Activated CD8-positive, alpha-beta memory T cell treated with anti-CD3 and anti-CD28 coated beads, Interleukin-2, amount 50 U/mL, for 48 hours (primary cell): ENCODE results near the gene SCAMP5.

Experiments used
- DNase-seq: peaks from one replicate; pipeline ENCODE4 v3.0.0-alpha.2; 2020

SCAMP5 gene, protein sequence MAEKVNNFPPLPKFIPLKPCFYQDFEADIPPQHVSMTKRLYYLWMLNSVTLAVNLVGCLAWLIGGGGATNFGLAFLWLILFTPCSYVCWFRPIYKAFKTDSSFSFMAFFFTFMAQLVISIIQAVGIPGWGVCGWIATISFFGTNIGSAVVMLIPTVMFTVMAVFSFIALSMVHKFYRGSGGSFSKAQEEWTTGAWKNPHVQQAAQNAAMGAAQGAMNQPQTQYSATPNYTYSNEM

DNA sequence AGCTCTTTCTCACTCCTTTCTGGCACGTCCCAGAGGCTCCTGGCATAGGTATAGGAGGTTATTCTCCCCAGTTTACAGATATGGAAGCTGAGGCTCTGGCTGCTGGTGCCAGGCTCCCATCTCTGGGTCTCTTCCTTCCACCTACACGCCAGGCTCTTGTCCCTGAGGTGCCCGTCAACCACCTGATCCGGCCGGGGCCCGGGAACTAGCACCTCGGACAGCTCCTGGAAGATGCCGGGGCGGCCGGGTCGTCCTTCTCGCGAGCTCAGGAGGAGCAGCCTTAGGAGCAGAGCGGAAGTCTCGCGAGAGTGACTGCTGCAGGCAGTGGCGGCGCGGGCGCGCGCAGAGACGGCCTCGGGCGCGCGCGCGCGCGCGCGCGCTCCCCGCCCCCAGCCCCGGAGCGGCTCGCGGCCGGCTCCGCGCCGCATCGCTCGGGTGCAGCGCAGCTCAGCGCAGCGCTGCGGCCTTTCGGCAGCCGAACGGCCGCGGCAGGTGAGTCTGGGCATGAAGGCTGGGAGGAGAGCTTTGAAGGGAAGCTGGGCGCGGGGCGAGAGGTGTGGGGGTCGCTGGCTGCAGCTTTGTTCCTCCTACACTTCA, at the start of gene SCAMP5:
Gene SCAMP5 (plus strand): TSS at position 382 of the 597 bp plus-strand sequence. CDS start 16,277 bp downstream, outside the sequence.
- DNase-seq, result peak; percentile 99

DNA sequence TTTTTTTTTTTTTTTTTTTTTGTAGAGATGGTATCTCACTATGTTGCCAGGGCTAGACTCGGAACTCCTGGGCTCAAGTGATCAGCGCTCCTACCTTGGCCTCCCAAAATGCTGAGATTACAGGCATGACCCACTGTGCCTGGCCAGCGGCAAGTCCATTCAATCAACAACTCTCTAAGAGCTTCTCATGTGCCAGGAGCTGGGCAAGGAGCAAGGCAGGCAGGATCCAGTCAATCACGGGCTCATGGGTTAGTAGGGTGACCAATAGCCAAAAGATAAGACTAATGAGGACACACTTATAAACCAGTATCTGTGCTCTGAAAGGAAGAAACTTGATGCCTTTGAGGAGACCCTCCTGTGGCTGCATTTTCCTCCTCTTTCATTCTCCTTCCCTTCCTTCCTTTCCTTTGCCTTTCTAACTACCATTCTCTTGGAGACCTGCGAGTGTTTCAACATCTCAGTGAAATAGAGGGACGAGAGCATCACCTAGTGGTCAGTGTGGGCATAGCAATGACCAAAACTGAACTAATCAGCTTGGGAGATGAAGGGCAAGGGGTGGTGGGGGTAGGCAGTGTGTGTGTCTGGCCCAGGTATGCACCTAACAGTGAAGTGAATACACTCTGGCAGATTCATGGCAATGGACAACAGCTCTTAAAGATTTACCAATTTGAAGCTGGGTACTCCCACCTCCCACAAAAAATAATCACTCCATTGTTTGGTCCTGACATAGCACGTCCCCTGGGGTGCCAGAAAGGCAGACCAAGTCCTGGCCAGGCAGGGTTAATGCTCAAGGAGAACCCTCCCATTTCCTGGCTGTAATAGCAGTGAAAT, 45.1 kb upstream of the SCAMP5 start:
- DNase-seq, result peak; percentile 89

DNA sequence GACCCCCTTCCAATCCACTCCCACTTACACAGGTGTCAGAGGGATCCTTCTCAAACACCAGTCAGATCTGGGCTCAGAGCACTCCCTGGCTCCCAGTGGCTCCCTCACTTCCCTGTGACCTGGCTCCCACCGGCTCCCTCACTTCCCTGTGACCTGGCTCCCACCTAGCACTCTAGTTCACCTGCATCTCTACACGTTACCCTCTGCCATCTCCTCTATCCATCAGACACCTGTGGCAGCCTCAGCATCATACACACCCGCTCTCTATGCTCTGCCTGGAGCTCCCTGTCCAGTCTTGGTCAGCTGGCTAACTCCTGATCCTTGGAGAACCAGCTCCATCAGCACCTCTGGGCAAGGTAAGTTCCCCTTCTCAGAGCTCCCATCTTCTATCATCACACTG, 44.4 kb upstream of the SCAMP5 start:
- no peak for DNase-seq

DNA sequence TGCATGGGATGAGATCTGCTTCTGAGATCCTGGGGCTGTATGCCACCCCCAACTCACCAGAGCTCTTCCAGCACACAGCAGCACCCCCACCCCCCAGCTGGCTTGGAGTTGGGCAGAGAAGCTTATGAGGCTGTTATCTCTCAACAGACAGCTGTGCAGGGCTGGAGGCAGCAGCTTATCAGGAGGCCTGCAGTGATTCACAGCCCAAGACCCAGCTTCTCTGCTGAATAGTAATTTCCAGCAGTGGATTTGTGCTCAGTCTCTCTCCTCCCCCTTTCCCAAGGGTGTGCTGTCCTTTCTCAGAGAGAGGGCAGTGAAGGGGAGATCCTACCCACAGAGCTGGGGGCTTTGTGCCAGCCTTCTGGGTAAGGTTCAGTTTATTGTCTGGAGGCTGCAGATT, 40.8 kb upstream of the SCAMP5 start:
- DNase-seq, result no peak

DNA sequence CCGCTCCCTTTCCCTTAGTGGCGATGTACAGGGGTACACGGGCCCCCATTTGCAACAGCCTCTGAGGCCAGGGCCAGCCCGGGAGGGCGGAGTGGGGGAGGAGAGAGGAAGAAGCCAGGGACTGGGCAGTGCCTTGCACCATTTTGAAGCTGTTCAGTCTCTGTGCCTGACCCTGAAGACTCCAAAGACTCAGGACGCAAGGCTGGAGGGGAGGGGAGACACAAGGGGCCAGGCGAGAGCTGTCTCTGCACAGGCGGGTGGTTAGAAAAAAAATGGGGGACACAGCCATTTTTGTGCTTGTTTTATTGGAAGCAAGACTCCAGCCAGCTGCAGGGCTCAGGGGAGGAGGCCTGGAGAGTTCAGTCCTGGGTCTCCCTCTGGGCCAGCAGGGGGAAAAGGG, 40.3 kb upstream of the SCAMP5 start:
- no peak for DNase-seq

DNA sequence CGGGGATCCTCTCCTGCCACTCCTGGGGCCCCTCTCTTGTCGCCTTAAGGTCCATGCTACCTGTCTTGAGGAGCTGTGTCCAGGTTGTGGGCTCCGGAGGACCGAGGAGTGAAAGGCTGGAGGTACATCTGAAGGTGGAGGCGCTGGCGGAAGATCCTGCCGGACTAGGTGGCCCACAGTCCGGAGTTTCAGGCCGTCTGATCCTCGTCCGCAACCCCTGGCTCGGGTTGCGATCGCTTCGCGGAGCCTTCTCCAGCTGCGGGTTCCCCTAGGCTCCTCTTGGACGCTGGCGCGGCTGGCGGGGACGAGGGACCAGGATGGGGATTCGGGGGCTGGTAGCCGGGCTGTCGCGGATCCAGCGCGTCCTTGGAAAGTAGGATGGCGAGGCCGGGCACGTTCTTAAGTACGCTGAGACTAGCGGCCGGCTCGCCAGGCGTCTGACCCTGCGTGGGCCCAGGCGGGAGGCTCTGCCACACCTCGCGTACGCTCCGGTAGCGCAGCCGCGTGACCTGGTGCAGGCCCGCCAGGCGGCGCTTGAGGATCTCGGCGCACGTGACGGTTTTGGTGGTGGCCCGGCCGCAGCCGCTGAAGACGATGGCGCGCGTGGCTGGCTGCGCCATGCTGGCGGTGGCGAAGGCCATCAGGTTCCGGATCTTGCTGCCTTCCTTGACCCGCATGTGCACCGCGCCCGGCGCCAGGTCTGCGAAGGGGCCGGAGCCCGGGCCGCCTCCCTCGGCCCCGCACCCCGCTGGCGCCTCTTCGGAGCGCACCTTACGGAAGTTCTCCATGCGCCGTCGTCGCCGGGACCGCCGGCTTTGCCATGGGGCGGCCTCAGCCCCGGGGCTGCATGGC, 39.3 kb upstream of the SCAMP5 start:
- peak; percentile 85 for DNase-seq

DNA sequence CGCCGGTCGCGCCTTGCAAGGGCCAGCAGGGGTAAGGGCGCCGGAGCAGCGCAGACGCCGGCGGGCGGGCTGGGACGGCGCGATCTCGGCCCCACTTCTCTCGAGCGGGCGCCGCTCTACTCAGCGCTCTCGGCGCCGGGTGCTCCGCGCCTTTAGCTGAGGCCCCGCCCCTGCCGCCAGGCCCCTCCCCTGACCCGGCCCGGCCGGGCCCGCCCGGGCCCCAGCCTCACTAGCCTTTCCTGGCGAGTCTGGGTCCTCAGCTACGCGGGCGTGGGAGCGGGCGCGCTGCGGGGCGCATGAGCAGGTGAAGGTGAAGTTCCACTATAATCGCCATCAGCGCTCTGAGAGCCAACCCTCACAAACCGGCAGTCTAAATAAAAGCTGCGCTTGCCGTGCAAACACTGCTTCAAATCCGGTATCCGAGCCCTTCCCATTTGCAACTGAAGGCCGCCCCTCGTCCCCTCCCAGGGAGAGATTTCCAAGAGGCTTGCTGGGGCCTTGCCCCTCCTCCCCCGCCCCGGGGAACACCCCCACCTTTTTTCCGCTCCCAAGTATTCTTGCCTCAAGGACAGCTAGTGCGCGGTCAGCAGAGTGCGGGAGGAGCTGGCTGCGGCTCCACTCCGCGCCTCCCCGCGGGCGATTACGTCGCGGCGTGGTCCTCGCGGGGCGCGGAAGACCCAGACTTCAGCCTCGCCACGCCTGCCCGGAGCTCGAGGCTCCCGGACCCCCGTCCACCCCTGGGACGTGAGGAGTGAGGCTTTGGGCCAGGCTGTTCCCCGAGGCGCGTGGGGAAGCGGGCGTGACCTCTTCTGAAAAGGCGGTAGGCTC, 38.5 kb upstream of the SCAMP5 start, which contains the start of gene RPP25:
Gene RPP25 (minus strand): TSS at position 125 of the 828 bp plus-strand sequence. CDS start 189 bp downstream, outside the sequence.
- peak; percentile 88 for DNase-seq

DNA sequence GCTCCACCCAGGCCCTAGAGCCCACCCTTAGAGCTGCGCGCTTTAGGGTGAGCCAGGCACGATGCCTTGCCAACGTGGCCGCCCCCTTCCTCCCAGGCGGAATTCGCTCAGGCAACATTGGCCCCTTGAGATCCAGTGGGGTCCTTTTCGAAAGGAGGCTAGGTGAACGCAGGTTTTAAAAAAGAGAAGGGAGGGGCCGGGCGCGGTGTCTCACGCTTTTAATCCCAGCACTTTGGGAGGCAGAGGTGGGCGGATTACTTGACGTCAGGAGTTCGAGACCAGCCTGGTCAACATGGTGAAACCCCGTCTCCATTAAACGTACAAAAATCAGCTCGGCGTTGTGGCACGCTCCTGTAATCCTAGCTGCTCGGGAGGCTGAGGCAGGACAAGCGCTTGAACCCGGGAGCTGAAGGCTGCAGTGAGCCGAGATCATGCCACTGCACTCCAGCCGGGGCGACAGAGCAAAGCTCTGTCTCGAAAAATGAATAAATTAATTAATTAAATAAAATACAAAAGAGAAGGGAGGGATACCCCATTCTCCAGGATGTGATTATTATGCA, 37.8 kb upstream of the SCAMP5 start:
- peak; percentile 71 for DNase-seq

DNA sequence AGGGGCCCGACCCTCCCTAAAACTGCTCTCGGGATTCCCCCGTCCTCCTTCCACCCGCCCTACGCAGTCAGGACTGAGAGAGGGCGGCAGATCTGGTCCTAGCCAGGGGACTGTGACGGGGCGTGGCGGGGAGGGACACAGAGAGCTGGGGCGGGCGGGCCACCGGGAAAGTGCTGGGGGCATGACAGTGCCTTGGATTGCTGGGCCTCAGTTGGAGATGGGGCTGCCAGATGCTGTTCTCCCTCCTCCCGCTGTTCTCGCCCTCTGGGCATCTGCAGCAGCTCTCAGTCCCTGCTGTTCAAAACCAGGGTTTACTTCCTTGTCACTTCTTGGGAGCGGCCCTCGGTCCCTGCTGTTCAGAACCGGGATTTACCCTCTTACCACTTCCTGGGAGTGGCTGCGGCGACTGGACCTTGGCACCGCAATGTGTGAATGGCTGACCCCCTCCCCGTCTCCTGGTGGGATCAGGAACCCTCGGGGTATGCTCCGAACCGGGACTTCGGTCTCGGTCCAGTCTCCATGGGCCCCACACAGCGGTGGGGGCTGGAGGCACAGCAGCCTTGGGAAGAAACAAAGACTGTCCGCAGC, 36.9 kb upstream of the SCAMP5 start:
- peak; percentile 59 for DNase-seq

DNA sequence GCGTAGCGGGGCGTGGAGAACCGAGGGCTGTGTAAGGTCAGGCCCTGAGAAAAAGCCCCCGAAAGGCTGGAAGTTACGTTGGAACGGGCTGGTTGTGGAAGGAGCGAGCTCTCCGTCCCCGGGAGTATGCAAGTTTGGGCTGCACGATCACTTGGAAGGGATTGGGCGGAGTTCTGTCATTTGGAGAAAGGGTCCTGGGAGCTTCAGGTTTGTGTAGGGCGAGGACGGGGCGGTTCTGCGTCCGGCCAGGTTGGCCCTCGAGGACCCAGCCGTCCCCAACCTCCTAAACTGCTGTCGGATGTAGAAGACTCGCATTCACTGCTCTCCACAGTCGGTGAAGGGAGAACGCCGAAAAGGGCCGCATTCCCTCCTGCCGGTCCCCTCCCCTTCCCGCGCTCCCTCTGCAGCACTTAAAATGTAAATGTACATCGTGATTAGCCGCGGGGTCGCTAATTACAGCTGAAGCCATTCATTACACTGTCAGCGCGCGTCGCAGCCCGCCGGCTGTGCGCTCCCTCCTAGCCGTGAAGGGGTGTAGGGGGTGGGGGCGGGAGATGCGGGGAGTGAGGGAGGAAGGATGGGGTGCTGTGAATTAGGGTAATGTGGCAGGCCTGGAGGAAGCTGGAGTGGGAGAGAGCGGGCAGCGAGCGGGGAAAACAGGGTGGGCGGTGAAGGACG, 36.3 kb upstream of the SCAMP5 start:
- DNase-seq, result no peak

DNA sequence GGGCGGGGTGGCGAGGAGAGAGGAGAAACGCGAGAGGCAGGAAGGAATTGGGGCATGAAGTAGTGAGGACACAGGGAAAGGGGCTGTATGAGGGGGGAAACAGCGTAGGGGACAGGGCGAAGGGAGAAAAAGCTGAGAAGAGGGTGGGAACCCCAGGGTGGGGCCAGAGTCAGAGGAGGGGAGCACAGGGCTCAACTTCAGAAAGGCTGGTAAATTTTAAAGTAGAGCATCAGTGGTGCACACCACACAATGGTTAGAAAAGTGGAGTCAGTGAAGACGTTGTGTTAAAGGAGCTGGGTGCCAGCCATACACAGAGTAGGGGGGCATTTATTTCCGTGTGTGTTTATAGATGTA, 35.8 kb upstream of the SCAMP5 start:
- no peak for DNase-seq

DNA sequence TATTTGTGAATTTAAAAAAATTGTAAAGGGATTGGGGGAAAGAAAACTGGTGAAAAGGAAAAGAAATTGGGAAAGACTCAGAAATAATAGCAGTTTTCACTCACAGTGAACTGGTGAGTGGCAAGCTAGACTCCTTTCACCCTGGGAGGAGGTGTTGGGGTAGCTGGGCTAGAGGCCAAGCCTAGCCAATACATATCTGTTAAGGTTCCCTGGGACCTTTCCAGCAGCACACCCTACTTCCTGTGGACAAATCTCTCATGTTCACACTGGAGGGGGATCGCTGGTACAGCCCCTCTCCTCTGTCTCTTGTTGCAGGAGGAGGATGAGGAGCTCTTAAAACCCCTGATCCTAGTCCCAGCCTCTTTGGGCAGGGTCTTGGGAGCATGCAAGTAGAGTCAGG, 35.1 kb upstream of the SCAMP5 start:
- DNase-seq, result no peak

DNA sequence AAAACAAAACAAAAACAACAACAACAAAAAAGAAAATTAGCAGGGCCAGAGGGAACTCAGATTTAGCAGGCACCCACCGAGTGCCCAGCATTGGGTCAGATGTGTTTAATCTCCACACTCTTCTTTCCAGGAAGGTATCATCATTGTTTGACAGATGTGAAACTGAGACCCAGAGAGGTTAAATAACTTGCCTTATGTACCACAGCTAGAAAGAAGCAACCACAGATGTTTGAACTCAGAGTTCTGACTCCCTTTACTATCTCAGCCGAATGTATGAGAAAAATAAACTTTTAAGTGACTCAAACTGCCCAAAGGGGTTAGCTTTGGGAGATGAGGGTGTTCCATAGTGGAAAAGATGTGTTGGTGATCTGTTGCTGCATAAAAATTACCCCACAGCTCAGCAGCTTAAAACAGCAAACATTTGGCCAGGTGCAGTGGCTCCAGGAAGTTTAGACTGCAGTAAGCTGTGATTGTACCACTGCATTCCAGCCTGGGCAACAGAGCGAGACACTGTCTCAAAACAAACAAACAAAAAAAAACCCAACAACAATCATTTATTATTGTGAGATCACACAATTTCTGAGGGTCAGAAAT, 34.3 kb upstream of the SCAMP5 start:
- no peak for DNase-seq

DNA sequence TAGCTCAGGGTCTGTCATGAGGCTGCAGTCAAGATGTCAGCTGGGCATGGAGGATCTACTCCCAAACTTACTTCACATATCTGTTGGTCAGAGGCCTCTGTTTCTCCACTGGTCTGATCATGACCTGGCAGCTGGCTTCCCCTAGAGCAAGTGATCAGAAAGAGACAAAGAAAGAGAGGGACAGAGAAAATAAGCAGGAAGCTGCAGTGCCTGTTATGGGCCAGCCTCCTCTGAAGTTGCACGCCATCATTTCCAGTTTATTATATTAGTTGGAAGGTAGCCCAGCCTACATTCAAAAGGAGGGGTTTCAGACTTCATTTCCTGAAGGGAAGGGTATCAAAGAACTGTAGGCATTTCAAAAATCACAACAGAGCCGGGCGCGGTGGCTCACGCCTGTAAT, 33.7 kb upstream of the SCAMP5 start:
- DNase-seq, result no peak

DNA sequence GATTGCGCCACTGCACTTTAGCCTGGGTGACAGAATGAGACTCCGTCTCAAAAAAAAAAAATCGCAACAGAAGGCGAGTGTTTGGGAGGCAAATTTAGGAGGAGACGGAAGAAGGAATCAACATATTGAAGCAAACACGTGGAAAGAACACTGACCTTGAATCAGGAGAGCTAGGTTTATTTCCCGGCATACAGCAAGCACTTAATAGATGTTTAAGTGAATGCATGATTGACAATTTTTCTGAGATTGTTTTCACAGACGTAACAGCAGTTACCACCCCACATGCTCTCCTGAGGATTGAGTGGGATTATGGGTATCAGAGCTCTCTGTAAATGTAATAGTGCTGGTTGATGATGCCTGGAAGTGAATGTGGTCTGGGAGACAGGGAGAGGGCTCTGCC, 33.1 kb upstream of the SCAMP5 start:
- no peak for DNase-seq

DNA sequence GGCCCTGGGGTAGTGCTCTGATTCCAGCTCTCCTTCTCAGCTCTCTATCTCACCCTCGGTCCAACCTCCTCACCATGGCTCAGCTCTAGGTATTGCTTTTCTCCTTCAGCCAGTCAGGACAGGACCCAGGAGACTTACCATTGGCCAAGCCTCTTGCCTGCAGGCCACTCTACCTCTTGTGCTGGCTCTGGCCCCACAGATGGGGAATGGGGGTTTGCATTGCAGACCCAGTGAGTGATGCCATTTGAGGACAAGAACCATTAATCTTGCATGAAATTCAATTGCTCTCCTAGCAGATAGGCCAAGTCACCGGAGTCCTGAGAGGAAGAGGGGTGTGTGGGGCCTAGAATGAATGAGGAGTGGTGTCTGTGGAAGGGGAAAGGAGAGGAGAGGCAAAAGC, 32.7 kb upstream of the SCAMP5 start:
- DNase-seq, result no peak

DNA sequence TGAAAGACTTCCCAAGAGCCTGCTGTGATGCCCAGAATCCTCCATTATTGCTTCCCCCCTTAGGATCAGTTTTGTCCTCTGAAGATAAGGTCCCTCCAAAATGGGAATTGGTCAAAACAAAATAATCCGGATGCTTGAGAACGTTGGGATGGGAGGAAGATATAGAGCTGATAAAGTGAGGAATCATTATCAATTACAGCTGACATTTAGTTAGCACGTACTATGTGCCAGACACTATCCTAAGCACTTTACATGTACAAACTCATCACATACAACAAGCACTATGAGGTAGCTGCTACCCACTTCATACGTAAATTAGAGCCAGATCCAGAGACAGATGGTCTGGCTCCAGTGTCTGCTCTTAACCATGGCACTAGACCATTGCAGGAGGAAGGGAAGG, 32.1 kb upstream of the SCAMP5 start:
- DNase-seq, result no peak

DNA sequence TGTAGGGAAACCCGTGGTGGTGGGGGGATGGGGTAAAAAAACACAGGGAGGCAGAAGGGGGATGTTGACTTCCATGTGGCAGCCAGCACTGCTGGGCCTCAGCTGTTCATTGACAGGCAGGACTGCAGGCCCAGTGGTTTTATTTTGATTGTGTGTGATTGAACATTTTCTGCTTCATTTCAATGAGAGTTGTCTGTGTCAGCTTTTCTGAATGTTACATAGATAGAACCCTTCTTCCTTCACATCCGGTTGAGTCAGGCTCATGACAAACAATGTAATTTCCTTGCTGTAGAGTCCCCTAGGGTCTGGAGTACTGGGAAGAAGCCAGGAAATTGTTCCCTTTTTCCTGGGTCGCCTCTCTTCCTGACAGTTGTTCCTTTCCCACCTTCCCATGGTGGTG, 30.6 kb upstream of the SCAMP5 start:
- DNase-seq, result no peak

DNA sequence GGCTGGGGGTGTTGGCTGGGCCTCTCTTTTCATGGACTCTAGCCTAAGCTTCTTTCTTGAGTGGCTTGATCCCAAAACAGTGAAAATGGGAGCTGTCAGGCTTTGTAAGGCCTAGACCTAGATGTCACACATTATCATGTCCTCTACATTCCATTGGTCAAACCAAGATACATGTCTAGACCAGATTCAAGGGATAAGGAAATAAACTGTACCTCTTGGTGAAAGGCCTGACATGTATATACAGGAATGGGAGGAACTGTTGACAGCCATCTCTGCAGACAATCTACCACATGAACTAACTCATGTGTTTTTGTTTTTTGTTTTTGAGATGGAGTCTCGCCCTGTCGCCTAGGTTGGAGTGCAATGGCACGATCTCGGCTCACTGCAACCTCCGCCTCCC, 27.7 kb upstream of the SCAMP5 start:
- DNase-seq, result no peak

DNA sequence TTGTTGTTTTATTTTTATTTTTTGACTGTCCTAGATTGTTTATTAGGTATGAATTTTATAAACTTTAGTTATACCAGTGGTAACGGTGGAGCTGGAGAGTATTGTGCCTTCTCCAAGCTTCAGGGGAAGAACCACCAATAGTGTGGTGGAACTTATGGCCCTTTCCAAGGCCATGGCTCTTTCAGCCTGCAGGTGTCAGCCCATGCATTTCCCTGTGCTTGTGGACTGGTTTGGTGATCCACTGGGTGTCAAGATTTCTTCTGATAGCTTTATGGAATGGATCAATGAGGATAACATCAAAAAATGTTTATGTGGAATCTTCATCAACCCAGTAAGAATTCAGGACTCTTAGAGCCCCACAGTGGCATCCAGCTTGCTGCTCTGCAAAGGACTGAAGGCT, 19.2 kb upstream of the SCAMP5 start:
- DNase-seq, result no peak
